KBM-7 (cell line): ENCODE measurements around the gene PDIA4.
A peak's percentile ranks its signal among the peaks of the same experiment; 100 is the strongest.

Experiments
- DNase-seq: peaks from one replicate; pipeline ENCODE4 v3.0.0-alpha.2; 2015
- in situ Hi-C: fragments of 300-500 bp; cut with MboI; formaldehyde crosslinking; loops from 2 replicates; pipeline ENCODE4 v1.14.3; 2020; ENCODE audit warnings: low sequenced_read_pairs, low pct_unique_long_range_greater_than_20kb, mixed read lengths

The PDIA4 gene

GRCh38 chr7:149005427-149006344, 22.6 kb downstream of the PDIA4 start:
- in situ Hi-C loops, result no loop called here
- peak; percentile 53 for DNase-seq

GRCh38 chr7:149004405-149005370, 23.6 kb downstream of the PDIA4 start:
- in situ Hi-C loops, result no loop called here
- DNase-seq, result no peak

- in situ Hi-C loops, result no loop called here
- DNase-seq, result no peak
Measured at GRCh38 chr7:149003560-149004305, 24.6 kb downstream of the PDIA4 start.

- in situ Hi-C loops, result no loop called here
- DNase-seq, result no peak
Measured at GRCh38 chr7:149003018-149003417, 25.3 kb downstream of the PDIA4 start.

- in situ Hi-C loops, result no loop called here
- DNase-seq, result no peak
Measured at GRCh38 chr7:149002604-149003003, 25.7 kb downstream of the PDIA4 start.

GRCh38 chr7:149001427-149002068, 26.8 kb downstream of the PDIA4 start:
- in situ Hi-C loops, result no loop called here
- DNase-seq, result no peak

GRCh38 chr7:149000961-149001360, 27.3 kb downstream of the PDIA4 start:
- no peak for DNase-seq
- in situ Hi-C loops, result no loop called here

- no peak for DNase-seq
- in situ Hi-C loops, result no loop called here
Measured at GRCh38 chr7:148999192-148999591, 29.1 kb downstream of the PDIA4 start.

GRCh38 chr7:148997497-148997896, 30.8 kb downstream of the PDIA4 start:
- in situ Hi-C loops, result no loop called here

GRCh38 chr7:148994576-148994975, 33.7 kb downstream of the PDIA4 start:
- in situ Hi-C loops, result no loop called here
- DNase-seq, result no peak

More at GRCh38 chr7:148997497-148997896, 30.8 kb downstream of the PDIA4 start:
- no peak for DNase-seq

GRCh38 chr7:148993193-148993592, 35.1 kb downstream of the PDIA4 start:
- in situ Hi-C loops, result no loop called here
- DNase-seq, result no peak

GRCh38 chr7:148991536-148991935, 36.8 kb downstream of the PDIA4 start:
- in situ Hi-C loops, result no loop called here
- no peak for DNase-seq

- in situ Hi-C loops, result no loop called here
- DNase-seq, result no peak
Measured at GRCh38 chr7:148987751-148988512, 40.4 kb downstream of the PDIA4 start.

GRCh38 chr7:148987010-148987750, 41.1 kb downstream of the PDIA4 start:
- in situ Hi-C loops, result no loop called here
- DNase-seq, result peak; percentile 91

GRCh38 chr7:148986742-148987009, 41.6 kb downstream of the PDIA4 start:
- in situ Hi-C loops, result no loop called here
- no peak for DNase-seq

GRCh38 chr7:148983200-148984146, 44.8 kb downstream of the PDIA4 start:
- in situ Hi-C loops, result no loop called here
- DNase-seq, result peak; percentile 87
